GM23338 (cell line): ENCODE measurements around the gene PDK3.

Experiments used
- CTCF ChIP-seq, 2 experiments: fragments of 200-600 bp in 1 of 2; sonication (generic) in 1 of 2; conservative IDR thresholded peaks; 2 replicates each; pipeline versions ENCODE4 v1.5.1 to v1.6.1; 2016 to 2017; ENCODE audit warnings: antibody characterized with exemption in 2 of 2, low read depth in 2 of 2, mild to moderate bottlenecking in 2 of 2, moderate library complexity in 1 of 2
- EZH2 ChIP-seq: fragments of 200-600 bp; sonication (generic); IDR thresholded peaks from one replicate; pipeline ENCODE4 v1.8.0; 2017; ENCODE audit warnings: antibody characterized with exemption, mild to moderate bottlenecking, low read depth; ENCODE audit not compliant: unreplicated experiment
- STAT1 ChIP-seq: IDR thresholded peaks from one replicate; pipeline ENCODE4 v1.6.1; 2016; ENCODE audit warnings: antibody characterized with exemption; ENCODE audit not compliant: unreplicated experiment
- ZNF114 ChIP-seq: fragments of 250-450 bp; sonication (Bioruptor Pico); IDR thresholded peaks from 2 replicates; pipeline ENCODE4 v1.5.0; 2020; ENCODE audit warnings: mild to moderate bottlenecking, moderate library complexity

- TF ChIP-seq ZNF114 (CRISPR knock-in tag), result no peak
- TF ChIP-seq CTCF (conservative IDR thresholded peaks at IDR 0.05; ENCODE audit: low read depth in 2 of 2), result peak; percentile 44 to 74
- TF ChIP-seq EZH2, result no peak
- TF ChIP-seq STAT1, result no peak
Measured at GRCh38 chrX:24515447-24515846, 50.4 kb downstream of the PDK3 start.
